HG02623 (cell line): ENCODE data around the gene PLS1.
"Not testable (repeated sequence)": the region's sequence is repeated elsewhere in the genome, so short reads cannot be mapped to it uniquely, and the experiment has no call there.

Experiments
- ATAC-seq: cut with Tn5 transposase; IDR thresholded peaks from one replicate; pipeline ENCODE4 v1.9.1; 2021; ENCODE audit warnings: moderate library complexity; ENCODE audit not compliant: unreplicated experiment

Gene PLS1

GRCh38 chr3:142595951-142596725, at the start of gene PLS1:
TSS of gene PLS1 (plus strand) at chr3:142596393. CDS start at chr3:142664238, 67,845 bp downstream.
- ATAC-seq: peak; percentile 79

- ATAC-seq: no peak
Measured at GRCh38 chr3:142549986-142550385, 46.2 kb upstream of the PLS1 start.

GRCh38 chr3:142552579-142552978, 43.6 kb upstream of the PLS1 start:
- ATAC-seq: not testable (repeated sequence)

- no peak for ATAC-seq
Measured at GRCh38 chr3:142553741-142554140, 42.5 kb upstream of the PLS1 start.

GRCh38 chr3:142560118-142560517, 36.1 kb upstream of the PLS1 start:
- ATAC-seq: no peak

- ATAC-seq: no peak
Measured at GRCh38 chr3:142563496-142563997, 32.6 kb upstream of the PLS1 start.

GRCh38 chr3:142566096-142566495, 30.1 kb upstream of the PLS1 start:
- no peak for ATAC-seq

GRCh38 chr3:142568393-142569017, 27.7 kb upstream of the PLS1 start:
- no peak for ATAC-seq

GRCh38 chr3:142569422-142569821, 26.8 kb upstream of the PLS1 start:
- not testable (repeated sequence) for ATAC-seq

- ATAC-seq: not testable (repeated sequence)
Measured at GRCh38 chr3:142574223-142574622, 22.0 kb upstream of the PLS1 start.

GRCh38 chr3:142574665-142575064, 21.5 kb upstream of the PLS1 start:
- ATAC-seq: no peak

GRCh38 chr3:142576792-142577191, 19.4 kb upstream of the PLS1 start:
- no peak for ATAC-seq

- no peak for ATAC-seq
Measured at GRCh38 chr3:142577696-142578328, 18.4 kb upstream of the PLS1 start.

GRCh38 chr3:142578329-142579223, 17.6 kb upstream of the PLS1 start, which contains the start of gene ATR:
TSS of gene ATR (minus strand) at chr3:142578733. CDS start at chr3:142578704, 29 bp downstream.
- peak; percentile 96 for ATAC-seq

GRCh38 chr3:142580061-142580423, 16.2 kb upstream of the PLS1 start:
- ATAC-seq: no peak

- ATAC-seq: not testable (repeated sequence)
Measured at GRCh38 chr3:142581070-142581469, 15.1 kb upstream of the PLS1 start.

GRCh38 chr3:142586803-142587406, 9.3 kb upstream of the PLS1 start:
- ATAC-seq: no peak

GRCh38 chr3:142588703-142589102, 7.5 kb upstream of the PLS1 start:
- ATAC-seq: no peak

GRCh38 chr3:142592268-142592667, 3.9 kb upstream of the PLS1 start:
- ATAC-seq: not testable (repeated sequence)

- no peak for ATAC-seq
Measured at GRCh38 chr3:142595141-142595540, 1.1 kb upstream of the PLS1 start.
